Mesendoderm (in vitro differentiated cells): Measurements from ENCODE around the gene TSPAN33. TPM values are rescaled to one million over a fixed set of nuclear protein-coding genes. Genes with fewer than 3 reads are reported as not detected.

Experiments used
- DNase-seq: peaks from one replicate; pipeline ENCODE4 v3.0.0; 2013
- H2AK5ac ChIP-seq: 2 replicates; pipeline ENCODE4 v1.6.1; 2013; ENCODE audit warnings: low read length, inconsistent platforms
- H2BK120ac ChIP-seq: 2 replicates; pipeline ENCODE4 v1.6.1; 2013; ENCODE audit warnings: low read depth, mild to moderate bottlenecking, low read length, moderate library complexity, mixed read lengths
- H2BK15ac ChIP-seq: replicated peaks from 2 replicates; pipeline ENCODE4 v1.6.1; 2013; ENCODE audit warnings: low read depth, mild to moderate bottlenecking, moderate library complexity
- H2BK5ac ChIP-seq: 2 replicates; pipeline ENCODE4 v1.6.1; 2013; ENCODE audit warnings: low read length, inconsistent platforms
- H3K18ac ChIP-seq: 2 replicates; pipeline ENCODE4 v1.6.1; 2013; ENCODE audit warnings: mild to moderate bottlenecking, low read length, mixed read lengths
- H3K23ac ChIP-seq: one replicate; pipeline ENCODE4 v1.6.1; 2013; ENCODE audit warnings: low read length
- H3K27ac ChIP-seq: 2 replicates; pipeline ENCODE4 v1.5.1; 2013; ENCODE audit warnings: low read depth, mild to moderate bottlenecking, inconsistent platforms, low read length, moderate library complexity
- H3K27me3 ChIP-seq: 2 replicates; pipeline ENCODE4 v1.6.1; 2013; ENCODE audit warnings: low read length, control low read depth, mild to moderate bottlenecking, inconsistent platforms; ENCODE audit not compliant: insufficient read depth, poor library complexity
- H3K36me3 ChIP-seq: 2 replicates; pipeline ENCODE4 v1.6.1; 2013; ENCODE audit warnings: low read length, inconsistent platforms; ENCODE audit not compliant: control insufficient read depth, insufficient read depth
- H3K4ac ChIP-seq: one replicate; pipeline ENCODE4 v1.6.1; 2013; ENCODE audit warnings: low read depth, mild to moderate bottlenecking, low read length, moderate library complexity
- H3K4me1 ChIP-seq: 2 replicates; pipeline ENCODE4 v1.6.1; 2013; ENCODE audit warnings: low read depth, low read length, inconsistent platforms; ENCODE audit not compliant: control insufficient read depth
- H3K4me2 ChIP-seq: 2 replicates; pipeline ENCODE4 v1.6.1; 2013; ENCODE audit warnings: low read length
- H3K4me3 ChIP-seq: 2 replicates; pipeline ENCODE4 v1.5.1; 2013; ENCODE audit warnings: mild to moderate bottlenecking, low read length
- H3K56ac ChIP-seq: one replicate; pipeline ENCODE4 v1.6.1; 2013; ENCODE audit warnings: low read length
- H3K79me1 ChIP-seq: 2 replicates; pipeline ENCODE4 v1.6.1; 2013; ENCODE audit warnings: low read length, inconsistent platforms
- H3K79me2 ChIP-seq: 2 replicates; pipeline ENCODE4 v1.6.1; 2013; ENCODE audit warnings: mild to moderate bottlenecking, low read length; ENCODE audit not compliant: control insufficient read depth, insufficient read depth
- H3K9ac ChIP-seq: 2 replicates; pipeline ENCODE4 v1.6.1; 2013; ENCODE audit warnings: low read length, inconsistent platforms
- H4K5ac ChIP-seq: one replicate; pipeline ENCODE4 v1.6.1; 2013; ENCODE audit warnings: low read length
- H4K8ac ChIP-seq: one replicate; pipeline ENCODE4 v1.6.1; 2013; ENCODE audit warnings: low read depth, mild to moderate bottlenecking, control low read depth, low read length, moderate library complexity
- WGBS: extraction: QIAGEN DNeasy Blood & Tissue Kit; methylation state at CpG from one replicate; pipeline ENCODE4 v1.1.7; 2013; ENCODE audit warnings: low lambda C conversion rate, missing lambda C conversion rate; ENCODE audit not compliant: insufficient coverage; ENCODE audit errors: extremely low coverage; 5-methylcytosine and 5-hydroxymethylcytosine counted together
- polyA plus RNA-seq, 2 experiments: library from polyadenylated mRNA; stranded (reverse); fragments of 200-250 nt; gene quantifications; one replicate each; pipeline ENCODE4 v1.2.3, GENCODE V29; 2013

The TSPAN33 gene
- 12.9 TPM for polyA plus RNA-seq (2013, experiment 1 of 2)
- polyA plus RNA-seq (2013, experiment 2 of 2) = 13.3 TPM

- no peak within 1 kb of the TSS for H3K27ac ChIP-seq
- no CpG with 5 or more reads among the region's 43 CpGs for WGBS
- H2BK120ac ChIP-seq = no peak within 1 kb of the TSS
- no peaks in the 10 kb centered on the region for H3K4me1 ChIP-seq
- H3K27me3 ChIP-seq = peaks cover 3% of the 10 kb centered on the region
- no peak within 1 kb of the TSS for H3K23ac ChIP-seq
- peak within 1 kb of the TSS; percentile 43 for H3K18ac ChIP-seq
- H2AK5ac ChIP-seq = no peak within 1 kb of the TSS
- H3K79me1 ChIP-seq = no peaks in the 10 kb centered on the region
- H3K4me2 ChIP-seq = peak within 1 kb of the TSS; percentile 45
- H3K36me3 ChIP-seq = no peaks in the 10 kb centered on the region
- DNase-seq = peak; percentile 80
- peak within 1 kb of the TSS; percentile 37 for H3K56ac ChIP-seq
- H4K8ac ChIP-seq = no peak within 1 kb of the TSS
- H2BK15ac ChIP-seq = no peak within 1 kb of the TSS
- no peak within 1 kb of the TSS for H3K4ac ChIP-seq
- H2BK5ac ChIP-seq = no peak within 1 kb of the TSS
- peak within 1 kb of the TSS; percentile 8 for H3K4me3 ChIP-seq
- no peak within 1 kb of the TSS for H4K5ac ChIP-seq
- H3K9ac ChIP-seq = peak within 1 kb of the TSS; percentile 48
- no peaks in the 10 kb centered on the region for H3K79me2 ChIP-seq
These were observed at the start of gene TSPAN33 for GRCh38 chr7:129144095-129144833. Gene TSPAN33, plus strand, starts transcription at chr7:129144707. Its CDS starts 274 bp downstream, at chr7:129144981.

GRCh38 chr7:129095258-129095657 is 49.2 kb upstream of the TSPAN33 start:
- Histone ChIP-seq H3K4ac (no peak overlapping the region), H3K4me3 (no peak overlapping the region)

GRCh38 chr7:129098409-129099084 is 46.0 kb upstream of the TSPAN33 start:
- Histone ChIP-seq H3K9ac (no peak overlapping the region), H3K18ac (no peak overlapping the region), H2BK120ac (no peak overlapping the region), H3K4me3 (no peak overlapping the region), H3K79me2 (no peaks in the 10 kb centered on the region), H4K8ac (no peak overlapping the region), H2BK5ac (no peak overlapping the region), H3K4me2 (no peak overlapping the region), H3K56ac (no peak overlapping the region), H3K4ac (no peak overlapping the region), H2BK15ac (no peak overlapping the region), H3K36me3 (no peaks in the 10 kb centered on the region), H4K5ac (no peak overlapping the region), H3K79me1 (no peaks in the 10 kb centered on the region), H3K23ac (peak overlapping the region; percentile 66), H2AK5ac (no peak overlapping the region), H3K27me3 (no peaks in the 10 kb centered on the region), H3K27ac (no peak overlapping the region), H3K4me1 (no peaks in the 10 kb centered on the region)
- no peak for DNase-seq
- WGBS = no CpG with 5 or more reads among the region's 8 CpGs

More at GRCh38 chr7:129095258-129095657, 49.2 kb upstream of the TSPAN33 start:
- WGBS = no CpG with 5 or more reads among the region's 6 CpGs
- Histone ChIP-seq H3K79me1 (no peaks in the 10 kb centered on the region), H3K27me3 (no peaks in the 10 kb centered on the region), H3K36me3 (no peaks in the 10 kb centered on the region), H2BK15ac (no peak overlapping the region), H3K9ac (no peak overlapping the region), H2BK120ac (no peak overlapping the region), H3K27ac (no peak overlapping the region), H3K79me2 (no peaks in the 10 kb centered on the region), H3K4me2 (no peak overlapping the region), H4K5ac (no peak overlapping the region), H4K8ac (no peak overlapping the region), H2BK5ac (no peak overlapping the region), H3K18ac (no peak overlapping the region), H3K56ac (no peak overlapping the region), H3K4me1 (no peaks in the 10 kb centered on the region), H3K23ac (no peak overlapping the region), H2AK5ac (no peak overlapping the region)
- DNase-seq = no peak

- H3K4me1 ChIP-seq = no peaks in the 10 kb centered on the region
- no peak overlapping the region for H3K23ac ChIP-seq
- no peak for DNase-seq
- no peak overlapping the region for H3K27ac ChIP-seq
- H3K18ac ChIP-seq = no peak overlapping the region
- no peaks in the 10 kb centered on the region for H3K27me3 ChIP-seq
- no peak overlapping the region for H3K4me2 ChIP-seq
- H3K79me2 ChIP-seq = no peaks in the 10 kb centered on the region
- H4K5ac ChIP-seq = no peak overlapping the region
- no CpG with 5 or more reads among the region's 2 CpGs for WGBS
- no peak overlapping the region for H2BK15ac ChIP-seq
- H3K56ac ChIP-seq = no peak overlapping the region
- H3K79me1 ChIP-seq = no peaks in the 10 kb centered on the region
- no peak overlapping the region for H2BK5ac ChIP-seq
- H3K4me3 ChIP-seq = no peak overlapping the region
- H2BK120ac ChIP-seq = no peak overlapping the region
- H3K9ac ChIP-seq = no peak overlapping the region
- H2AK5ac ChIP-seq = no peak overlapping the region
- no peak overlapping the region for H4K8ac ChIP-seq
- no peaks in the 10 kb centered on the region for H3K36me3 ChIP-seq
- no peak overlapping the region for H3K4ac ChIP-seq
These were observed 43.7 kb upstream of the TSPAN33 start for GRCh38 chr7:129100827-129101166.

GRCh38 chr7:129101746-129102145 is 42.8 kb upstream of the TSPAN33 start:
- H3K27ac ChIP-seq = no peak overlapping the region
- no peaks in the 10 kb centered on the region for H3K36me3 ChIP-seq
- no peak overlapping the region for H4K8ac ChIP-seq
- H3K18ac ChIP-seq = no peak overlapping the region
- H3K9ac ChIP-seq = no peak overlapping the region
- no peak overlapping the region for H3K4me3 ChIP-seq
- H3K4me1 ChIP-seq = no peaks in the 10 kb centered on the region
- WGBS = no CpG with 5 or more reads among the region's 6 CpGs
- H3K79me2 ChIP-seq = no peaks in the 10 kb centered on the region
- no peak overlapping the region for H3K4me2 ChIP-seq
- H3K23ac ChIP-seq = no peak overlapping the region
- DNase-seq = no peak
- no peak overlapping the region for H2BK5ac ChIP-seq
- no peak overlapping the region for H4K5ac ChIP-seq
- H3K4ac ChIP-seq = no peak overlapping the region
- H2BK120ac ChIP-seq = no peak overlapping the region
- H2AK5ac ChIP-seq = no peak overlapping the region
- H3K79me1 ChIP-seq = no peaks in the 10 kb centered on the region
- no peaks in the 10 kb centered on the region for H3K27me3 ChIP-seq
- H3K56ac ChIP-seq = no peak overlapping the region
- no peak overlapping the region for H2BK15ac ChIP-seq
